ENCODE measurements around the gene COPA.

DNA sequence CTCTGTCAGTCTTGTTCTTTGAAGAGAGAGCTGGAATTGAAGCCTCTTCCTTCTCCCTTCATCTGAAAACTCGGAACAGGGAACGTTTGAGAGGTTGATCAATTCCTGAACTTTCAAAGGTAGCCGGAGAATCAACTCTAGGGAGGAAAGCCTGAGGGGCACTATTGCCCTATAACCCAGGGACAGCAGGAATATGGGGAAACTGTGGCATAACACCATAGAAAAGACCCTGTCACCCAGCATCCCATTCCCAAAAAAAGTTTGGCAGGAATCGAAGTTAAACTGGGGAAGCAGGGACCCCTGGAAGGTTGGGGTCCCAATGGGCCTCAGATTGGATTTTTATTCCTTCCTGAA lies 18.7 kb upstream of the COPA start:
- TF ChIP-seq, protein P1, sequence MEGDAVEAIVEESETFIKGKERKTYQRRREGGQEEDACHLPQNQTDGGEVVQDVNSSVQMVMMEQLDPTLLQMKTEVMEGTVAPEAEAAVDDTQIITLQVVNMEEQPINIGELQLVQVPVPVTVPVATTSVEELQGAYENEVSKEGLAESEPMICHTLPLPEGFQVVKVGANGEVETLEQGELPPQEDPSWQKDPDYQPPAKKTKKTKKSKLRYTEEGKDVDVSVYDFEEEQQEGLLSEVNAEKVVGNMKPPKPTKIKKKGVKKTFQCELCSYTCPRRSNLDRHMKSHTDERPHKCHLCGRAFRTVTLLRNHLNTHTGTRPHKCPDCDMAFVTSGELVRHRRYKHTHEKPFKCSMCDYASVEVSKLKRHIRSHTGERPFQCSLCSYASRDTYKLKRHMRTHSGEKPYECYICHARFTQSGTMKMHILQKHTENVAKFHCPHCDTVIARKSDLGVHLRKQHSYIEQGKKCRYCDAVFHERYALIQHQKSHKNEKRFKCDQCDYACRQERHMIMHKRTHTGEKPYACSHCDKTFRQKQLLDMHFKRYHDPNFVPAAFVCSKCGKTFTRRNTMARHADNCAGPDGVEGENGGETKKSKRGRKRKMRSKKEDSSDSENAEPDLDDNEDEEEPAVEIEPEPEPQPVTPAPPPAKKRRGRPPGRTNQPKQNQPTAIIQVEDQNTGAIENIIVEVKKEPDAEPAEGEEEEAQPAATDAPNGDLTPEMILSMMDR (IDR thresholded peaks at IDR 0.05) = no peak
- no peak for TF ChIP-seq ZFX (IDR thresholded peaks at IDR 0.05; ENCODE audit: borderline replicate concordance)

Measured in 22Rv1 (cell line).